Activated CD8-positive, alpha-beta memory T cell treated with anti-CD3 and anti-CD28 coated beads for 1 hour (primary cell): ENCODE measurements around the gene ABCC8.

Experiments used
- DNase-seq, 2 donors: peaks; one replicate each; pipeline ENCODE4 v3.0.0-alpha.2; 2020; ENCODE audit warnings: low read depth in 1 of 2; ENCODE audit errors: extremely low read depth in 1 of 2

The ABCC8 gene

DNA sequence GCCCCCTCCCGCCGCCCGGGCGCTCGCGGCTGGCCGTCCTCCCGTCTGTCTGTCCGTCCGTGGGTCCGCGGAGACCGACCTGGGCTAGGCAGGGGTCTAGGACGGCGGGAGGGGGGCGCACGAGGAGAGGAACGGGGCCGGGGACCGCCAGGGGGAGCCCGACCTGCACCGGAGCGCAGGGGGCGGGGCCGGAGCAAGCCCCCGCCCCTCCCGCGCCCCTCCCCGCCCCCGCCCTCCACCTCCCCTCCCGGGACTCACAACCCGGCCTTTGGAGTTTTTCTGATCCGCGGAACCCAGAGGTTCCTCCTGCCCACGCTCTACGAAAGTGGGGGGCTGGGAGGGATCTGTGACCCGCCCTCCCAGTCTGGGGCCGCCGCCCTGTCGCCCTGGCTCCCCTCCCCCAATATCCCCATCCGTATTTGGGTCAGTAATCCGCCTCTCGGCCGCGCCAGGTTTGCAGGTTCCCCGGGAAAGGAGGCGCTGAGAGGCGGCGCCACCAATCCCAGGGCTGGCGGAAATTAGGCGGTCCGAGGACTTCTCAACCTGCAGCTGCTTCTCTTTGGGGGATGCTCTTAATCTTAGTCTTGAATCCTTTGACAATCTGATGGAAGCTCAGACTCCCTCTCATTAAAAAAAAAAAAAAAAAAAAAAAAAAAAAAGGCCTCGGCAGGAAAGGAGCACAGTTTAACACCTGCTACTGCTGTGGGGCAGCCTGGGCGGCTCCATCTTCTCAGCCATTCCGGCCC is 87.3 kb downstream of the ABCC8 start:
- DNase-seq: peak; percentile 44 to 79

DNA sequence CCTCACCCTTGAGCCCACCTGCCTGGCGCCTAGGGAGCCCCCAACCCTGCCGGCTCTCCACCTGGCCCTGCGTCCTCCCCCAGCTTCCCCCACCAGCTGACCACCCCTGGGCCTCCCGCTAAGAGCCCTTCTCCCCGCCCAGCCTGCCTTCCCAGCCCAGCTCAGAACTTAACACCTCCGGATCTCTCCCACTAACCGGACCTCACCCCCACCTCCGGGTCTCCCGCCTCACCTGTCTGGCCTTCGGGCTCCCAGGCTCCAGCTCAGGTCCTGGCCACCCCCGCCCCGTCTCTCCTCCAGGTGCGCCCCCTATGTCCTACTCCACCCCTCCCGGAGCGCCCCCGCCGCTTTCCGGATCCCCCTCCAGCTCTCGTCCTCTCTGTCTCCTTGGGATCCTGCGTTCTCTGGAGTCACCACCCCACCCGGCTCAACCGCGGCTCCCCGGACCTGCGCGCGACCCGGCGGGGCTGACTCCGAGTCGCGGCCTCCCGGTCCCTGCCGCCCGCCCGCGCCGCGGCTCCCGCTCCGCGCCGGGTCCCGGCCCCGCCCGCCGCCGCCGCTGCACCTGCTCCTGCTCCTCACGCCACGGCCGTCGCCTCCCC is 87.9 kb downstream of the ABCC8 start, which contains the start of gene KCNJ11:
Gene KCNJ11, minus strand, starts transcription at position 51 of the 602 bp plus-strand sequence. CDS start 568 bp downstream, outside the sequence.
- no peak for DNase-seq

DNA sequence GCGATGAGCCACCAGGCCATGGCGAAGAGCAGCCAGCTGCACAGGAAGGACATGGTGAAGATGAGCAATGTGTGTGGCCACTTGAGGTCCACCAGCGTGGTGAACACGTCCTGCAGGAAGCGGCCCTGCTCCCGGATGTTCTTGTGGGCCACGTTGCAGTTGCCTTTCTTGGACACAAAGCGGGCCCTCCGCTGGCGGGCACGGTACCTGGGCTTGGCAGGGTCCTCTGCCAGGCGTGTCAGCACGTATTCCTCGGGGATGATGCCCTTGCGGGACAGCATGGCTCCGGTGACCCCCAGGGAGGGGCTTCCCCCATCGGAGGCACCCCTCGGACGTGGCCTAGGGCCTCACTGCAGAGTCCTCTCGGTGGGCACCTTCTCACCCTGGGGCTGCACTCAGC is 88.8 kb downstream of the ABCC8 start:
- DNase-seq: no peak

DNA sequence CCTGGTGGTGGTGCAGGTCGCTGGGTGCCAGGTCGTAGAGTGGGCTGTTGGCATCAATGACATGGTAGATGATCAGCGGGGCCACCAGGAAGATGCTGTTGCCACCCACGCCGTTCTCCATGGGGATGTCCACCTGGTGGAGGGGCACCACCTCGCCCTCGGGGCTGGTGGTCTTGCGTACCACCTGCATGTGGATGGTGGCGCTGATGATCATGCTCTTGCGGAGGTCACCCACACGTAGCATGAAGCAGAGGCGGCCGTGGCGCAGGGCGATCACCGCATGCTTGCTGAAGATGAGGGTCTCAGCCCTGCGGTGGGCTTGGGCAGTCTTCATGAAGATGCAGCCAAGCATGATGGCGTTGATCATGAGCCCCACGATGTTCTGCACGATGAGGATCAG is 89.4 kb downstream of the ABCC8 start:
- DNase-seq: no peak

DNA sequence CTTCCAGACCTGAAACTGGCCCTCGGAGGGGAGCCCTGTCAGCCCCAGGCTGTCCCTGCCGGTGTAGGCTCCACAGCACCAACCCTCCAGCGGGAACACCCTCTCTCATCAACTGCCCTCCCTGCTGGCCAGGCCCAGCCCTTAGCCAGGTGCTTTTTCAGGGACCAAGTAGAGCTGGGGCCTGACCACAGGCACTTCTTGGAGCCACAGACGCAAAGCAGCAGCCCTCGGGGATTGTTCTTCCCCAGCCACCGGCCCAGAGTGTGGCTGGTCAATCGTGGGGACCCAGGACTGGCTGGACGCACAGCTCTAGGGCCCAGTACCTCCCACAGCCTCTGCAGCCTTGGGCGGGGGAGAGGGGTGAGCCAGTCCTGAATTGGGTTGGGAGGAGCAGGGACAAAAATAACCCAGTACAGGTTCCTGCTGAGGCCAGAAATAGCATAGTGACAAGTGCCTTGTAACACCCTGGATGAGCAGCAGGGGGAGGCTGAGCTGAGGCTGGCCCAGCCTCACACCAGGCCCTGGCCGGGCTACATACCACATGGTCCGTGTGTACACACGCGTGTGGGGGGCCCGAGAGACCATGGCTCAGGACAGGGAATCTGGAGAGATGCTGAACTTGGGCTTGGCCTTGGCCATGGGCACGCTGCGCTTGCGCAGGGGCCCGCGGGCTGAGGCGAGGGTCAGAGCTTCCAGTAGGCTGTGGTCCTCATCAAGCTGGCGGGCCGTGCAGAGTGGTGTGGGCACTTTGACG is 90.1 kb downstream of the ABCC8 start:
- DNase-seq: no peak

DNA sequence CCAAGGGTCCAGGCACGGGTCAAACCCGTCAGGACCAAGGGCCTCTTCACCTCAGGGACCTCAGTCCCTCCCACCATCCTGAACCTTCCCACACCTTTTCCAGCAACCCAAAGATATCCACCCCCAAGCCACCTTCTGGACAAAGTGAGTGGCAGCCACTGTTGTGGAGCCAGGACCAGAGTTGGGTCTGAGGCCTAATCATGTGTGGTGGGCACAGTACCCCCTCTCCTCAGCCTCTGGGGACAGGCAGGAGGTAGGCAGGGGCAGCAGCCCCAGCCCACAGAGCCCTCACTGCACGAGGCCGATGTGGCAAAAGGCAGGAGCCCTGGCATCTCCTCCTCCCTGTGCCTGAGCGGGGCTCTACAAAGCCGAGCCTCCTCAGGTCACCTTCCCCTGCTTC is 90.7 kb downstream of the ABCC8 start:
- DNase-seq: no peak

DNA sequence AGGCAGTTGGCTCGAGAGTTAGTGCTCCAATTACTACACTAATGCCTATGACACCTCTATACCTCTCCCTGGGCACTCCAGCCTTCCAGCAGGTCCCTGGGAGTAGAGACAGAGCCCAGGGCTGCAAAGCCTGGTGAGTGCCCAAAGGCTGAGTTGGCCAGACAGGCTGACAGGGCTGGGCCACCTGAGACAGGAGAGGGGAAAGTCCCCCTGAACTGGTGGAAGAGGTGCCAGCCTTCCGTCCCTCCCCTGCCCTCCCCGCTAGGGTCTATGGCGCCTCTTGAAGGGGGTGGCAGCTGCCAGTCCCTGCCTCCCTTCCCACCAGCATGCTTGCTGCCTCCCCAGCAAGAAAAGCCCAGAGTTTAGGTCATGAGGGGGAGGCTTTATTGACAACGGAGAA is 91.2 kb downstream of the ABCC8 start:
- DNase-seq: no peak

DNA sequence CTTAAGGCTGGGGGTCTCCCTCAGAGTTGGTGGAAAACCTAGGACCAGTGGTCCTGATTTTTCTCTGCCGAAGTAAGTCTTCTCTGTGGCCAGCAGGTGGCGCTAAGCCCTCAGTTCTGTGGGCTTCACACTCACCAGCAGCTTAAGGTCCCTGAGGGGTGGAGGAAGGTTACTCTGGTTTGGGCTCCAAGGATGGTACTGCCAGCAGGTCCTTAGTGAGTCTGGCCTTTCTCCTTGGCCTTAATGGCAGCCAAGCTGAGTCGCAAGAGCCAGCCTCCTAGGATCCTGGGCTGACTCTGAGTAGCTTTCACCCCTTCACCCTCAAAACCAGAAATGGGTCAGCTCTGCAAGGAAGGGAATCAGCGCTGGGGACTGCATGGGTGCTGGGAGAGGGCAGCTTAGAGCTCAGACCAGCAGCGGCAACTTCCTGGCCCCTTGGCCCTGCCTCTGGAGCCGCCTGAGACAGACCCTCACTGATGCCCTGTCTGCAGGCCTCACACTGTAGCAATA is 92.6 kb downstream of the ABCC8 start:
- peak; percentile 37 to 67 for DNase-seq

DNA sequence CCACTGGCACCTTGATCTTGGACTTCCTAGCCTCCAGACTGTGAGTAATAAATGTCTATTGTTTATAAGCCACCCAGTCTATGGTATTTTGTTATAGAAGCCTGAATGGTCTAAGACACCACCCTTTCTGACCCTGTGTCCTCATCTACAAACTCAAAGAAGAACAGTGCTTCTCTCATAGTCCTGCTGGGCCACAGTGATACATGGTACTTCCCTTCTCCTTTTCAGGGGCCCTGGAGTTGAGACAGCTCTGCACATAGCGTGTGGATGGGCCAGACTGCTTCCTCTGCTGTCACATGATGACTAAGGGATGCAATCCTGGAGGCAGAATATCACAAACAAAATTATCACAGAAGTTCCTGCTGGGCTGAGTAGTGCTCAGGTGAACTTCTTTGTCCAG is 93.2 kb downstream of the ABCC8 start:
- no peak for DNase-seq

DNA sequence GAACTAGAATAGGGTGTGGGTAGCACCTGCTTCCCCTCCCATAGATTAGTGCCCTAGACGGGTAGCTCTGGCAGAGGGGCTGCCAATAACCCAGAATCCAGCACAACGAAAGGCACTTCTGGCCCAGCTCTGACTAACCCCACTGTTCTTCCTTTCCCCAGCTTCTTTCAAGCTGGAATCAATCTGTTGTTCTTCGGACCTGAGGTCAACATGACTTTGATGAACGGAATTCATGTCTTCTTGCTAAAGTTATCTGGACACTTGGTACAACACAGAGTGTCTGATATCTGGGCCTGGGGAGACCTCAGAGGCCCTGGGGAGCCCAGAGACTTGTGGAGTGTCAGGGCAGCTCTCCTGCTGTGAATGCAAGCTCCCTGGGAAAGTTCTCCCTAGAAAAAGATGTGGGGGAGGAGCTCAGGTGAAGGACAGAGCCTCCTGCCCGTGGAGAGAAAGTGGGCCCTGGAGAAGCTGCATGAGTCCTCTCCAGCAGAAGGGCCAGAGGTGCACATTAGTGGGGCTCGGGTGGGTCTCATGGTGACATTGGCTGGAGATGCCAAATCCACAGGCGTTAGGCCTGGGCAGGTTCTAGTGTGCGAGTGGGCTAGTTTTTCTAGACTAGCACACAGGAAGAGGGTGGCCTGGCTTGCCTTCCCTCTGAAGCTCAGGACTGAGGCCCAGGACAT is 94.5 kb downstream of the ABCC8 start:
- no peak for DNase-seq

DNA sequence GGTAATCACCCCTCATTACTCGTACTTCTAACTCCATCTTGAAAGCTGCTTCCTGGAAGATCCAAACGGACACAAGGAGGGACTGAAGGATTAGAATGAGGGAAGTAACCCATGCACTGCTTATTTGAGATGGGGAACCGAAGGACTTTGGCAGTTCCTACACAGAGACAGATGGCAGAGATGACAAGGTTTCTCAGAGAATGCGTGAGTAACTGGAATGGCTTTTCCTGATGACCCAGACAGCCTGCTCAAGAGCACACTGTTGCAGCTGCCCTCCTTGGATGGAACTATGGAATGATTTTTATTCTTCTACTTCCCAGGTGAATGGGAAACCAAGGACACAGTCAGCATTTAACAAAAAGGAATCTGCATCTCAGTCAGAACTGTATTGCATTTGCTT is 95.5 kb downstream of the ABCC8 start:
- DNase-seq: no peak

DNA sequence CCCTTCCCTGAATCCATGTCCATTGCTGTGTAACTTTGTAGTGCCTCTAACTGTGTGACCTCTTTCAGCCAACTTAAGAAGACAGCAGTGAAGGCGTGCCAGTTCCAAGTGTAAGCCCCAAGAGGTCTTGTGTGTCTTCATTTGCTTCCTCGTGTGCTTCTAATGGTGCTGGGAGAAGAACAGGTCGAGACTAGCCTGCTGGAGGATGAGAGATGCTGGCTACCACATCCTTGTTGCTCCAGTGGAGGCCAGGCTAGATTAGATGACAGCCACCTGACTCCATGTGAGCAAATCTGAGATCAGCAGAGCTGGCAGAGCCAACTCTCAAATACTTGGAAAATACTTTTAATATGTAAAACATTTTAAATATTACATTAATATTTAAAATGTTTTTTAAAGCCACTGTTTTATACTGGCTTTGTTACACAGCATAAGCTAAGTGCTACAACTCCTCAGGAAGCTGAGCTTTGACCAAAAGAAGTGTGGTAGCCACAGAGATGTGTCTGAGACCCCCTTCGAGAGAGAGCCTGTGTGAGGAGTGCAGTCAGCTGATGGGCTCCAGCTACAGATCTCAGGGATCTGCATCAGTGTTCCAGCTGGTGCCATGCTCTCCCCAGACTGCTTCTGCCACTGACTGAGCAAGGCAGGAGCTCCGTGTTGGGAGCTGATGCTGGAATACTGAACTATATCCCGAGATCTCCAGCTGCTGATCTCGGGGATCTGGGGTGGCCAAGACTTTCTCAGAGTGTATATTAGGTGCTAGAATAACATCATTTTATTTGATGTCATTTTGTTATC is 97.1 kb downstream of the ABCC8 start:
- DNase-seq: no peak

DNA sequence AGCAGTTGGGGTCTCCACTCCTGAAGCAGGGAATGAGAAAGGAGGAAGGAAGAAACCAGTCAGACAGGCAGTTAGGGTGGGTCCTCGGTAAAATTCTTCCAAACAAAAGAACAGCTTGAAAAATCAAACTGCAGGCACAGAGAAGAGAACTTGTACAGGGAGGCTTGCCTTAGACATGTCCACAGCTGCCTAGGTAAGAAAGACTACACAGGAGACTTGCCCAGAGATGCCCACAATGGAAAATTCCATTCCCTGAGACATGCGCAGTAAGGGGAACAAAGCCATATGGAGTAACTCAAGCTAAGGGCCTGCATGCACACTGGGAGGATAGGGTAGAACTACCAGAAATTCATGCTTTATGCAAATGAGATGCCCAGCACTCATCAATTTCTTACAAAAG is 98.0 kb downstream of the ABCC8 start:
- DNase-seq: no peak

DNA sequence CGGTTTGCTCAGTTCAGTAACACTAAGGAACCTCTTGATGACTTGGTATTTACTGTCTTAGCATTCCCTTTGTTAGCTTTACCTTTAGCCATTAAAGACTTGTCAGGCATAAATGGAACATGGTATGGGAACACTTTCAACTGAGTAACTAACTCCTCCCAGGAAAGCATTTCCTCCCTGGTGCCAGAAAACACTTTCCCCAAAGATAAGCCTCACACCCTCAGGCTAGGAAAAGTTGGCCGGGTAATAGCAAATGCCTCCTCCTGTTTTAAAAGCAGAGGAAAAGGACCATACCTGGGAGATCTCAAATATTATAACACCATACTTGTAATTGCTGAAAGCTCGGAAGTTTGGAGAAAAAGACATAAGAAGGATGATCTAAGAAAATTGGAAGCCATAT is 100.2 kb downstream of the ABCC8 start:
- no peak for DNase-seq

DNA sequence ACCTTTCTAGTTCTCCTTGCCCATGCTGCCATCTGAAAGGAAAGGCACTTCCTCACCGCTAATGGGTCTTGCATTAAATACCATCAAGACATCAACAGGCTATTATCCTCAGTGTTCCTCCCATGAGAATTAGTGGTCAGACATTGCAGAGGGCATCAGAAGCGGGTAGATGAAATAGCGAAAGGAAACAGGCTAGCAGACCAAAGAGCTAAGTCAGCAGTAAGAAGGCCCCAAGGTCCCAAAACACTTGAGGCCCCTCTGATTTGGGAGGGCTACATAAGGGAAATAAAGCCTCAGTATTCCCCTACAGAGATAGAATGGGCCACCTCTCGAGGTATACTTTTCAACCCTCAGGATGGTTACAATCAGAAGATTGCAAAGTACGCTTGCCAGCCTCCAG is 101.1 kb downstream of the ABCC8 start:
- DNase-seq: no peak

DNA sequence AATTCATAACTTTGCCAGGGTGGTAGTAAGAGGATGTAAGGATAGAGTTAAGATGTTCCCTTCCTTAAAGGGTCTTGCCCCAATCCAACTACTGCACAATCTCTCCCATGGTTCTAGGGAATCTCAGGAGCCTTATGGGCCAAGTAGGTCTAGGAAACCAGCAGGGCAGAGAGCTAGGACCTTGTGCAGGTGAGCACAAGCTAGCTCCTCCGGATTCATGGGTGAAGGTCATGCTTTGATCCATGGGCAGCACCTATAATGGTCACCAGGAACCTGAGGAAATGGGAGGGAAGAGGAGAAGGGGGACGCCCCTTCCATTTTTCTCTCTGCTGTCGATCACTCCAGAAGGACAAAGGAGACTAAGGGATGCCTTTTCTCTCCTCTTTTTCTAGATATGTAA is 105.0 kb downstream of the ABCC8 start:
- DNase-seq: no peak

DNA sequence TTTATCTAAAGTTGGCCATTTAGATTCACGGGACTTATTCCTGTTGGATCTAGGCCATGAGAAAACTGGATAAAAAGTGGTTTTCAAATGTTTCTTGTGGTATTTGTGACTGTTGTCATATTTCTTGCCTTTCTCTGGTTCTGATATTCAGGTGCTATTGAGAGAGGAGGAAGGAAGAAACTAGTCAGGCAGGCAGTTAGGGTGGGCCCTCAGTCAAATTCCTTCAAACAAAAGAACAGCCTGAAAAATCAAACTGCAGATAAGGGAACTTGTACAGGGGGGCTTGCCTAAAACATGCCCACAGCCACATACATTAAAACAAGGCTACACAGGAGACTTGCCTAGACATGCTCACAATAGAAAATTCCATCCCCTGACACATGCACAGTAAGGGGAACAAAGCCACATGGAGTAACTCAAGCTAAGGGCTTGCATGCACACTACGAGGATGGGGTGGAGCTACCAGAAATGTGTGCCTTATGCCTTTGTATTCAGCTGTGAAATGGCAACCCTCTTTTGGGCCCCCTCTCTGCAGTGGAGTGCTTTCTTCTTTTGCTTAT is 106.9 kb downstream of the ABCC8 start:
- DNase-seq: no peak

DNA sequence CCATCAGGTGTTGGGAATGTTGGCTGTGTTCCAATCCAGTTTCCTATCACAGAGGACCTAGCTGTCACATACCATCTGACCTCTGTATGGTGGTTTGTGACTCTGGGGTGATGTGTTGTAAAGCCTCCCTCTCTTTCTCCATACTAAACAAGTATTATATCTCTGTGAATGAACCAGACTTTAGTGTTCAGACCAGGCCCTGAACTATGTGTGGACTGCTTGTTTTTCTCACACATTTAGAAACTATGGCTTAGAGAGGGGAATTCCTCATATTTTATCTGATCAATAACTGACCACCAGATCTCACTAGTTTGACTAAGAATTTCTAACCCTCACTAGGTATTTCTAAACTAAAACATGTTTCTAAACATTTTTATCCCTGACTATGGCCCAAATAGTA is 107.6 kb downstream of the ABCC8 start:
- no peak for DNase-seq

DNA sequence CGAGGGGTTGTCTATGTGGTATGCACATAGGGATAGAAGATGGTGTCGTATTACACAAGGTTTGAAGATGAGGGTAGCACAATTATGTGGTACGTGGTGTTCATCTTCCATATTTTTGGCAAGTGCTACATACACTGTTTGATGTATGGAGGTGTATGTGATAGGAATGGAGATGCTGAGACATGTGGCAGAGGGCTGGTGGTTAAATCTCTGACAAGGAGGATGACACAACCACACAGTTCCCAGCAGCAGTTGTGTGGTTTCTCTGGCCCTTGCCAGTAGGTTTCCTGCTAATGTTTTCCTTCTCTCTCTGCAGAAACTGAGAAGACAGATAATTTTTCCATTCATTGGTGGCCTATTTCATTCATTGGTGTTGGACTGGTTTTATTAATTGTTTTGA is 108.1 kb downstream of the ABCC8 start:
- DNase-seq: no peak

DNA sequence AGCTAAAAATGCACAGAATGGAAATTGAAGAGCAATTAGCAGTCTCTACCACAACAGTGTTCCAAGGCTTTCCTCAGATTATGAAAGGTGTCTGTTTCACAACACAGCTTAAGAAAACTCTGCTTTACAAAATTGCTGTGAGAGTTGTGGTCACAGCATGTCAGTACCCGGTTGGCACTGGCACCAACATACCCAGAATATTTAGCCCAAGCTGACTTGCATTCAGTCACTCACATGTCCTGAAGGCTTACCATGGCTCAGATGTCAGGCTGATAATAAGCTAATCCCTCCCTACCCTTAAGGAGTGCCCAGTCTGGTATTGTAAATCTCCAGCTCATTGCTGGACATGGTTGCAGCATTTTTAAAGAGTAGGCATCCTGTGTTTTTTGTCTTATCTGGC is 110.2 kb downstream of the ABCC8 start:
- no peak for DNase-seq
